Activated T-helper 2 cell treated with anti-CD3 and anti-CD28 coated beads, Interferon-gamma antibody, Interleukin-2, Interleukin-4, amounts not matched to agents 10 μg/mL and 5 μg/mL and 100 μg/mL, durations not matched to agents 14 hours and 24 hours and 36 hours (primary cell): ENCODE measurements around the gene KLF11. TPM values are rescaled to one million over a fixed set of nuclear protein-coding genes. Genes with fewer than 3 reads are reported as not detected.

Experiments
- DNase-seq: peaks from one replicate; pipeline ENCODE4 v3.0.0; 2021; ENCODE audit warnings: low spot score
- H3K27ac Mint-ChIP-seq: one replicate; pipeline ENCODE4 v1.8.0; 2021; ENCODE audit warnings: mixed read lengths
- H3K27me3 Mint-ChIP-seq: one replicate; pipeline ENCODE4 v1.8.0; 2021; ENCODE audit warnings: low read depth, mixed read lengths
- H3K36me3 Mint-ChIP-seq: one replicate; pipeline ENCODE4 v1.8.0; 2021; ENCODE audit warnings: low read depth, mixed read lengths
- H3K4me1 Mint-ChIP-seq: one replicate; pipeline ENCODE4 v1.8.0; 2021; ENCODE audit warnings: low read depth, mixed read lengths
- H3K4me3 Mint-ChIP-seq: one replicate; pipeline ENCODE4 v1.8.0; 2021; ENCODE audit warnings: low read depth, mild to moderate bottlenecking, moderate library complexity, mixed read lengths
- H3K9me3 Mint-ChIP-seq: one replicate; pipeline ENCODE4 v1.8.0; 2021; ENCODE audit warnings: mixed read lengths
- intact Hi-C: fragments of 100-400 bp; cut with micrococcal nuclease; formaldehyde crosslinking; loops from one replicate; pipeline ENCODE4 v1.15.1; 2023
- total RNA-seq: library from RNA; stranded (reverse); gene quantifications from 2 replicates; pipeline ENCODE4 v1.2.3, GENCODE V29; 2022

The KLF11 gene
- total RNA-seq, 1 donor from 2014 or later: 7.9 TPM

GRCh38 chr2:10059016-10059351 is 15.6 kb downstream of the KLF11 start:
- Mint-ChIP-seq H3K27me3 (no peaks in the 10 kb centered on the region), H3K9me3 (no peaks in the 10 kb centered on the region), H3K4me1 (peaks cover 6% of the 10 kb centered on the region), H3K4me3 (no peak overlapping the region), H3K36me3 (peaks cover 4% of the 10 kb centered on the region), H3K27ac (no peak overlapping the region)
- intact Hi-C loops: no loop called here
- no peak for DNase-seq

- H3K4me1 Mint-ChIP-seq: peaks cover 6% of the 10 kb centered on the region
- no peaks in the 10 kb centered on the region for H3K9me3 Mint-ChIP-seq
- no peak overlapping the region for H3K4me3 Mint-ChIP-seq
- H3K27me3 Mint-ChIP-seq: no peaks in the 10 kb centered on the region
- no peaks in the 10 kb centered on the region for H3K36me3 Mint-ChIP-seq
- H3K27ac Mint-ChIP-seq: no peak overlapping the region
- intact Hi-C loops: no loop called here
- no peak for DNase-seq
These were observed 16.4 kb downstream of the KLF11 start for GRCh38 chr2:10059552-10060335.

GRCh38 chr2:10061221-10061925 is 18.0 kb downstream of the KLF11 start:
- Mint-ChIP-seq H3K4me1 (peaks cover 9% of the 10 kb centered on the region), H3K27me3 (peaks cover 1% of the 10 kb centered on the region), H3K27ac (no peak overlapping the region), H3K36me3 (no peaks in the 10 kb centered on the region), H3K4me3 (no peak overlapping the region), H3K9me3 (no peaks in the 10 kb centered on the region)
- intact Hi-C loops: no loop called here
- no peak for DNase-seq

DNA sequence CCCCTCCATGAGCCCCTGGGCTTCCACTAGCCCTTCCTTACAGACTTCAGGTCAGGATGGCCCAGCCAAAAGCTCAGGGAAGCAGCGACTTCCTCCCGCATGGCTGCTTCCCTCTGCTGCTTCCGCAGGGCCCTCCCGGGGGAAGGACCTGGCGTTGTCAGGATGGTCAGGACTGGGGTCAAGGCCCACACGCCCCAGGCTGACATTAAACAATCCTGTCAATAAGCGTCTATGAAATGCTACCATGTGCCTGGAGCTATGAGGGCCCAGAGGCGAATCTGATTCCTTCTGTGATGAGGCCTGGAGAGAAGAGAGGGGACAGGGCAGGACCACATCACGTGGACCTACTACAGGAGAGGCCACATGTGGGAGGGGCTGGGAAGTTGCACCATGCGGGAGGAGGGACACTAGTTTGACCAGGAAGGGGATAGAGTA is 19.6 kb downstream of the KLF11 start:
- no peak overlapping the region for H3K27ac Mint-ChIP-seq
- peaks cover 4% of the 10 kb centered on the region for H3K9me3 Mint-ChIP-seq
- no peak for DNase-seq
- H3K36me3 Mint-ChIP-seq: no peaks in the 10 kb centered on the region
- H3K4me1 Mint-ChIP-seq: peaks cover 3% of the 10 kb centered on the region
- H3K4me3 Mint-ChIP-seq: no peak overlapping the region
- H3K27me3 Mint-ChIP-seq: peaks cover 5% of the 10 kb centered on the region
- intact Hi-C loops: no loop called here

GRCh38 chr2:10063566-10063965 is 20.2 kb downstream of the KLF11 start:
- H3K27ac Mint-ChIP-seq: no peak overlapping the region
- H3K36me3 Mint-ChIP-seq: no peaks in the 10 kb centered on the region
- peaks cover 5% of the 10 kb centered on the region for H3K27me3 Mint-ChIP-seq
- H3K4me1 Mint-ChIP-seq: peaks cover 3% of the 10 kb centered on the region
- no peak for DNase-seq
- intact Hi-C loops: no loop called here
- no peak overlapping the region for H3K4me3 Mint-ChIP-seq
- peaks cover 6% of the 10 kb centered on the region for H3K9me3 Mint-ChIP-seq

DNA sequence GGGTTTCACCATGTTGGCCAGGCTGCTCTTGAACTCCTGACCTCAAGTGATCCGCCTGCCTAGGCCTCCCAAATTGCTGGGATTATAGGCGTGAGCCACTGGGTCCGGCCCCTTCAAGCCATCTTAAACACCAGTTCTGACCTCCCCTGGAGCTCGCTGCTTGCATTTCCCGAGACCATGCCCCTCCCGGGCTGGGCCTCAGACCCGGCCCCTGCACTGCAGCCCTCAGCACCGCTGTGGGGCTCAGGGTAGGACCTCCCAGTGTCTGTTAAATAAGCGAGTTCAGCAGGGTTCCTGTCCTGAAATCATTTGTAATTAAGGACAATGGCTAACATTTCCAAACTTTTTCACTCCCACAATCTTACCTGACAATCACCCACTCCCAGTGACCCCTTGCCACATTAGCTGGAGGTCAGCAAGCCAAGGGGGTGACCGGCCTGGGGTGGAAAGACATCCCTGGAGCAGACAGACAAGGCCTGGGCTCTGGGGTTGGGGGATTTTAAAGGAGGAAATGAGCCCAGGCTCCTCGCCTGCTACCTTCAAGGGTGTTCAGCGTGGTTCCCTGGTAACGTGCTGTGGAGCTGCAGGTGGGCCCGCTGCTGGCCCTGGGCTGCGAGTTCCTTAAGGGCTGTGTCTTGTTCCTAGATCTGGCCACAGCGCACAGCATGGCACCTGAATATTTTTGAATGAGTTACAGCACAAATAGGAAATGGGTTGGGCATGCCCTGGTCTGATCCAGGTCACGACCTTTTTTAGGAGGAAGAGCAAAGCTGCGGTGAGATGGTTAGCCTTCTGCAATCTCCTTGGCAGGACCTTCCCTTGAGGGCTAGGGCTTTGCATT is 21.8 kb downstream of the KLF11 start:
- Mint-ChIP-seq H3K9me3 (peaks cover 6% of the 10 kb centered on the region), H3K27ac (no peak overlapping the region), H3K36me3 (no peaks in the 10 kb centered on the region), H3K4me1 (peaks cover 3% of the 10 kb centered on the region), H3K27me3 (peaks cover 5% of the 10 kb centered on the region), H3K4me3 (no peak overlapping the region)
- DNase-seq: no peak
- intact Hi-C loops: no loop called here

GRCh38 chr2:10065773-10066055 is 22.4 kb downstream of the KLF11 start:
- Mint-ChIP-seq H3K4me1 (peaks cover 3% of the 10 kb centered on the region), H3K27me3 (peaks cover 5% of the 10 kb centered on the region), H3K4me3 (no peak overlapping the region), H3K36me3 (no peaks in the 10 kb centered on the region), H3K27ac (no peak overlapping the region), H3K9me3 (peaks cover 6% of the 10 kb centered on the region)
- intact Hi-C loops: no loop called here
- DNase-seq: no peak

DNA sequence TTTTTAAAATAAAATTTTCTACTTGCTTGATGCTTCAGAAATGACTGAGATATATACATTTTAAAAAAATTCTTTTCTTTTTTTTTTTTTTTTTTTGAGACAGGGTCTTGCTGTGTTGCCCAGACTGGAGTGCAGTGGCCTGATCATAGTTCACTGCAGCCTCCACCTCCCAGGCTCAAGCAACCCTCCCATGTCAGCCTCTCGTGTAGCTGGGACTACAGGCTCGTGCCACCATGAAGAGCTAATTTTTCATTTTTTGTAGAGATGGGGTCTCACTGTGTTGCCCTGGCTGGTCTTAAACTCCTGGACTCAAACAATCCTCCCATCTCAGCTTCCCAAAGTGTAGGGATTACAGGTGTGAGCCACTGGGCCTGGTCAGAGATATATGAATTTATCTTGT is 24.0 kb downstream of the KLF11 start:
- Mint-ChIP-seq H3K4me1 (peaks cover 3% of the 10 kb centered on the region), H3K4me3 (no peak overlapping the region), H3K36me3 (no peaks in the 10 kb centered on the region), H3K27ac (no peak overlapping the region), H3K27me3 (peaks cover 5% of the 10 kb centered on the region), H3K9me3 (peaks cover 6% of the 10 kb centered on the region)
- intact Hi-C loops: no loop called here
- no peak for DNase-seq

DNA sequence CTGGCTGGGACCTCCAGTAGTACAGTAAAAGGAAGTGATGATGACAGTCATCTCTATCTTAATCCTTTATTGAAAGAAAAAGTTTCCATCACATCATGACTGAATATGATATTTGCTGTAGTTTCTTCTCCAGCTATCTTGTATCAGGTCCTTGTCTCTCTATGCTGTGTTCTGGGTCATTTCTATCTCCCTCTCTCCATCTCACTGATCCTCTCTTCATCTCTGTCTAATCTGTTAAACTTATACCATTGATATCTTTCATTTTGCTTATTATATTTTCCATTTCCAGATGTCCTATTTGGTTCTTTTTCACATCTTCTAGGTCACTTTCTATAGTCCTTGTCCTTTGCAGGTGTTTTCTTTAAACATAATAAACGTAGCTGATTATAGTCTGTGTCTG is 24.5 kb downstream of the KLF11 start:
- Mint-ChIP-seq H3K27ac (no peak overlapping the region), H3K27me3 (peaks cover 9% of the 10 kb centered on the region), H3K36me3 (no peaks in the 10 kb centered on the region), H3K4me3 (no peak overlapping the region), H3K9me3 (peaks cover 6% of the 10 kb centered on the region), H3K4me1 (peaks cover 7% of the 10 kb centered on the region)
- intact Hi-C loops: no loop called here
- DNase-seq: no peak

DNA sequence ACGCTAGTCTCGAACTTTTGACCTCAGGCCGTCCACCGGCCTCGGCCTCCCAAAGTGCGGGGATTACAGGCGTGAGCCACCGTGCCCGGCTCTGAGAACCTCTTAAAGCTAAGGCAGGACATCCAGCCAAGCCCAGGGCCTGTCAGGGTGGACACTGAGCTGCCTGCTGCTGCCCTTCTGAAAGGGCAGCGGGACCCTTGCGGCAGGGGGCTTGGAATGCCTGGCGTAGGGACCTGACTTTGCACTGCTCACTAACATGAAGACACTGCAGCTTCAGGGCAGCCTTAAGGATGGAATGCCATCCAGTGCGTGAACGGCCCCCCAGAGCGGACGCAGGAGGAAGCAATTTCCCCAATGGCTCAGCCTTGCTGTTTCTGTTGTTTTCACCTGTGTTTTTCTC is 27.8 kb downstream of the KLF11 start:
- Mint-ChIP-seq H3K36me3 (no peaks in the 10 kb centered on the region), H3K4me3 (no peak overlapping the region), H3K4me1 (peaks cover 9% of the 10 kb centered on the region), H3K9me3 (peaks cover 6% of the 10 kb centered on the region), H3K27ac (no peak overlapping the region), H3K27me3 (peaks cover 32% of the 10 kb centered on the region)
- intact Hi-C loops: no loop called here
- no peak for DNase-seq

GRCh38 chr2:10071595-10071994 is 28.2 kb downstream of the KLF11 start:
- Mint-ChIP-seq H3K4me3 (no peak overlapping the region), H3K27ac (no peak overlapping the region), H3K4me1 (peaks cover 9% of the 10 kb centered on the region), H3K27me3 (peaks cover 32% of the 10 kb centered on the region), H3K9me3 (peaks cover 6% of the 10 kb centered on the region), H3K36me3 (no peaks in the 10 kb centered on the region)
- intact Hi-C loops: no loop called here
- no peak for DNase-seq

GRCh38 chr2:10072656-10073480 is 29.5 kb downstream of the KLF11 start:
- peak; percentile 72 for DNase-seq
- intact Hi-C loops: loop anchor here (1.0 to 2.0 kb wide), 3 partner anchors 24 to 362 kb away; no protein-coding TSS in a partner anchor
- H3K4me3 Mint-ChIP-seq: no peak overlapping the region
- no peaks in the 10 kb centered on the region for H3K36me3 Mint-ChIP-seq
- peaks cover 12% of the 10 kb centered on the region for H3K4me1 Mint-ChIP-seq
- peaks cover 3% of the 10 kb centered on the region for H3K9me3 Mint-ChIP-seq
- peaks cover 44% of the 10 kb centered on the region for H3K27me3 Mint-ChIP-seq
- H3K27ac Mint-ChIP-seq: no peak overlapping the region
